ENCODE measurements around the gene ATP8A2. TPM values are rescaled to one million over a fixed set of nuclear protein-coding genes. Genes with fewer than 3 reads are reported as not detected.

Gene ATP8A2
- total and polyA plus RNA-seq, 4 donors = 0.31 to 2.7 (median 1.1) TPM

DNA sequence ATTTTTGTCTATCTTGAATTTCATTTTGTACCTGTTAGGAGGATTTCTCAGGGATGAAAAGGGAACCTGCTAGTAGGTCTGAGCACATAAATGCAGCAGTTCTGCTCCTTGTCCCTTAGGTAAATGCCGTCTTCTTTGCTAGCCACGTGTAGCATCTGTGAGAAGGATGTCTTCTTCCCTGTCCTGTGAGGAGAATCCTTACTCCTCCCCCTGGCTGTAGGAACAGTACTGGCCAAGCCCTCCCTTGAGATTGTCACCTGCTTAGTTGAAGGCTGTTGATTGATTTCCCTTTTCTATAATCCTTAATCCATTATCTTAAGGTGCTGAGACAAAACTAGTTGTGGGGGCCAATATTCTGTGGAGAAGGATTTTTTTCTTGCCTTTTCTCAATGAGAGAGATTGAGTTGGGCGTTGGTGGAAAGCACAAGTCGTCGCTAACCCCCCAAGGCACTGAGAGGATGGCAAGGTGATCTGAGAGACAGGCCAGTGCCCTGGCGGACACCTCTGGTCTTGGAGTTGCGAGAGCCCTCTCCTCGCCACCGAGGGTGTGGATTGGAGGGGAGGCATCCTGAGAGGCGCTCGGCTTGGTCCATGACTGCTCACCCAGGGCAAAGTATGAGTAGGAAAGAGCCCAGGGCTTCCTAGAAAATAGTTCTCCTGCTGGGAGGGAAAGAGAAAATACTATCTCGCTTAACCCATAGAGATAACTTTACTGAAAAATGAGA lies 216.7 kb downstream of the ATP8A2 start:
- WGBS, 2 donors = 86 to 87% methylated on average over 12 of the region's 12 CpGs
- Histone ChIP-seq H3K36me3 (ENCODE audit: control insufficient read depth in 4 of 4, insufficient read depth in 4 of 4, low read length in 4 of 4) (no peaks in the 10 kb centered on the region), H3K4me1 (ENCODE audit: control insufficient read depth in 5 of 5, insufficient read depth in 5 of 5, low read length in 5 of 5) (peaks cover 0 to 39% (median 6%) of the 10 kb centered on the region in 5 donors), H3K4me3 (no peak overlapping the region), H3K9me3 (ENCODE audit: control insufficient read depth in 4 of 4, insufficient read depth in 3 of 4, low read length in 3 of 4) (no peaks in the 10 kb centered on the region), H3K9ac (ENCODE audit: insufficient read depth in 1 of 2, low read length in 2 of 2) (no peak overlapping the region), H3K27ac (ENCODE audit: low read depth in 1 of 2, low read length in 1 of 2) (no peak overlapping the region), H3K27me3 (ENCODE audit: control insufficient read depth in 3 of 3, insufficient read depth in 3 of 3, low read length in 2 of 3) (no peaks in the 10 kb centered on the region)
- ATAC-seq (ENCODE audit: insufficient read depth, low FRiP score) (no peak), DNase-seq (no peak)
- TF ChIP-seq, protein P1, sequence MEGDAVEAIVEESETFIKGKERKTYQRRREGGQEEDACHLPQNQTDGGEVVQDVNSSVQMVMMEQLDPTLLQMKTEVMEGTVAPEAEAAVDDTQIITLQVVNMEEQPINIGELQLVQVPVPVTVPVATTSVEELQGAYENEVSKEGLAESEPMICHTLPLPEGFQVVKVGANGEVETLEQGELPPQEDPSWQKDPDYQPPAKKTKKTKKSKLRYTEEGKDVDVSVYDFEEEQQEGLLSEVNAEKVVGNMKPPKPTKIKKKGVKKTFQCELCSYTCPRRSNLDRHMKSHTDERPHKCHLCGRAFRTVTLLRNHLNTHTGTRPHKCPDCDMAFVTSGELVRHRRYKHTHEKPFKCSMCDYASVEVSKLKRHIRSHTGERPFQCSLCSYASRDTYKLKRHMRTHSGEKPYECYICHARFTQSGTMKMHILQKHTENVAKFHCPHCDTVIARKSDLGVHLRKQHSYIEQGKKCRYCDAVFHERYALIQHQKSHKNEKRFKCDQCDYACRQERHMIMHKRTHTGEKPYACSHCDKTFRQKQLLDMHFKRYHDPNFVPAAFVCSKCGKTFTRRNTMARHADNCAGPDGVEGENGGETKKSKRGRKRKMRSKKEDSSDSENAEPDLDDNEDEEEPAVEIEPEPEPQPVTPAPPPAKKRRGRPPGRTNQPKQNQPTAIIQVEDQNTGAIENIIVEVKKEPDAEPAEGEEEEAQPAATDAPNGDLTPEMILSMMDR (IDR thresholded peaks at IDR 0.05; ENCODE audit: control extremely low read depth, extremely low read depth) = no peak

DNA sequence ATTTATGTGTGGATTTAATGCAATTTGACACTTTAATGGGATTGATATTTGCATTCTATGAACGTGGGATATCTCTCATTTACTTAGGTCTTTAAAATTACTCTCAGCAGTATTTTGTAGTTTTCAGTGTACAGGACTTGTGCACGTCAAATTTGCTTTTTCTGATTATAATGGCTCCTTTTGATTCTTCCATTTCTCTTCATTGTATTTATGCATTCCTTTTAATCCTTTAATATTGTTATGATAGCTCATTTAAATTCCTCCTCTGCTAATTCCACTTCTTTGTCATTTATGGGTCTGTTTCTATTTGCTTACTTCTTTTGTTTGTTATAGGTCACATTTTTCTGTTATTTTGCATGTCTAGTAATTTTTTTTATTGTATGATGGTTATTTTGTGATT lies 226.6 kb downstream of the ATP8A2 start:
- DNase-seq (no peak), ATAC-seq (ENCODE audit: insufficient read depth, low FRiP score) (no peak)
- H3K27me3 ChIP-seq (ENCODE audit: control insufficient read depth in 3 of 3, insufficient read depth in 3 of 3, low read length in 2 of 3) = peaks cover 0 to 2% (median 0%) of the 10 kb centered on the region in 3 donors
- no peak overlapping the region for H3K9ac ChIP-seq (ENCODE audit: insufficient read depth in 1 of 2, low read length in 2 of 2)
- H3K9me3 ChIP-seq (ENCODE audit: control insufficient read depth in 4 of 4, insufficient read depth in 3 of 4, low read length in 3 of 4) = peaks cover 0 to 4% (median 1%) of the 10 kb centered on the region in 4 donors
- H3K36me3 ChIP-seq (ENCODE audit: control insufficient read depth in 4 of 4, insufficient read depth in 4 of 4, low read length in 4 of 4) = no peaks in the 10 kb centered on the region
- no peak overlapping the region for H3K27ac ChIP-seq (ENCODE audit: low read depth in 1 of 2, low read length in 1 of 2)
- H3K4me1 ChIP-seq (ENCODE audit: control insufficient read depth in 5 of 5, insufficient read depth in 5 of 5, low read length in 5 of 5) = peaks cover 0 to 6% (median 0%) of the 10 kb centered on the region in 5 donors
- H3K4me3 ChIP-seq = no peak overlapping the region
- 72 to 81% methylated on average over 2 of the region's 2 CpGs for WGBS, 2 donors
- TF ChIP-seq, protein P1 (IDR thresholded peaks at IDR 0.05; ENCODE audit: control extremely low read depth, extremely low read depth) = no peak

DNA sequence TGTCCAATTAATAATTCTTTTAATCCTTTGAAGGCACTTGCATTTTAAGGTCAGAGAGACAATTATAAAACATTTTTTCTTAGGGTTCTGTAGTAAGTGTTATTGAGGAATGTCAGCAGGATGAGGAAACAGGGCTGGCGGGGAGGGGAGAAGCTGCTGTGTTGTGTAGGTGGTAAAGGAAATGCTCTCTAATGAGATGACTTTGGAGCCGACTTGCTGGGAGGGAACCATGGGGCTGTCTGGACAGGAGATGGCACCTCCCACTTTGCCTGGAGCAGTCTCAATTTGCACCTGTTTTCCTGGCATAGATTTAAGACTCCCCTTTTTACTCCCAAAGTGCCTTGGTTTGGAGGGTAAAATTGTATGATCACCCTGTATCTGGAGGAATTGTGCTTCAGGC lies 230.4 kb downstream of the ATP8A2 start:
- H3K4me1 ChIP-seq (ENCODE audit: control insufficient read depth in 5 of 5, insufficient read depth in 5 of 5, low read length in 5 of 5) = no peaks in the 10 kb centered on the region
- ATAC-seq (ENCODE audit: insufficient read depth, low FRiP score) (no peak), DNase-seq (peak in 2 of 3 donors; percentile 43 to 51)
- WGBS, 2 donors = 29 to 53% methylated on average over 2 of the region's 2 CpGs
- H3K27ac ChIP-seq (ENCODE audit: low read depth in 1 of 2, low read length in 1 of 2) = no peak overlapping the region
- H3K9ac ChIP-seq (ENCODE audit: insufficient read depth in 1 of 2, low read length in 2 of 2) = no peak overlapping the region
- TF ChIP-seq, protein P1 (IDR thresholded peaks at IDR 0.05; ENCODE audit: control extremely low read depth, extremely low read depth) = no peak
- H3K36me3 ChIP-seq (ENCODE audit: control insufficient read depth in 4 of 4, insufficient read depth in 4 of 4, low read length in 4 of 4) = no peaks in the 10 kb centered on the region
- peaks cover 0 to 2% (median 0%) of the 10 kb centered on the region in 3 donors for H3K27me3 ChIP-seq (ENCODE audit: control insufficient read depth in 3 of 3, insufficient read depth in 3 of 3, low read length in 2 of 3)
- H3K9me3 ChIP-seq (ENCODE audit: control insufficient read depth in 4 of 4, insufficient read depth in 3 of 4, low read length in 3 of 4) = peaks cover 0 to 3% (median 1%) of the 10 kb centered on the region in 4 donors
- H3K4me3 ChIP-seq = no peak overlapping the region
